Measurements from ENCODE around the gene CERS1. TPM values are rescaled to one million over a fixed set of nuclear protein-coding genes. Genes with fewer than 3 reads are reported as not detected.

The CERS1 gene
- total RNA-seq, 1 experiment from 2014 or later: 0.96 TPM

GRCh38 chr19:18865106-18865972 is 30.6 kb downstream of the CERS1 start:
- Histone ChIP-seq H3K9me2 (ENCODE audit: insufficient read depth) (no peaks in the 10 kb centered on the region), H3K9ac (ENCODE audit: low read length) (no peak overlapping the region), H2AFZ (ENCODE audit: low read depth, low read length, poor library complexity, severe bottlenecking) (no peak overlapping the region), H3K79me2 (ENCODE audit: insufficient read depth, low read length) (peaks cover 9% of the 10 kb centered on the region; the same call in 1 of the 2 replicates), H3K36me3 (ENCODE audit: control insufficient read depth in 1 of 2, insufficient read depth in 2 of 2, low read length in 2 of 2) (peaks cover 38 to 63% of the 10 kb centered on the region in 2 experiments), H3K4me2 (ENCODE audit: low read length) (no peak overlapping the region), H3K27me3 (ENCODE audit: insufficient read depth, low read length) (no peaks in the 10 kb centered on the region), H4K20me1 (ENCODE audit: insufficient read depth) (no peaks in the 10 kb centered on the region), H3K4me3 (replicated peaks in 1 of 2; ENCODE audit: low read depth in 1 of 2, low read length in 2 of 2) (no peak overlapping the region), H3K27ac (ENCODE audit: low read depth, low read length) (no peak overlapping the region; the same call in 1 of the 2 replicates), H3K4me1 (ENCODE audit: control insufficient read depth in 1 of 2, insufficient read depth in 2 of 2, low read length in 2 of 2) (peaks cover 0 to 2% of the 10 kb centered on the region in 2 experiments; a peak in 1 of 4 replicates), H3K9me3 (ENCODE audit: control insufficient read depth in 1 of 2, insufficient read depth in 1 of 2, low read depth in 1 of 2, low read length in 2 of 2) (no peaks in the 10 kb centered on the region)
- ChIA-PET POLR2A (no interaction called here), RAD21 (ENCODE audit: low non-redundant PET in 1 of 2, low total read pairs in 2 of 2, uncharacterized antibody in 2 of 2, unreplicated experiment in 2 of 2) (no interaction called here), CTCF (interaction anchor here (0.8 to 1.7 kb wide), 3 partner anchors 9 to 121 kb away, joined by 3 to 12 read pairs (median 4); no protein-coding TSS in a partner anchor)
- no TSS peak for BruUV-seq (replicated peaks)
- no peak for ATAC-seq
- TF ChIP-seq CTCF (IDR thresholded peaks at IDR 0.05 in 2 of 3, conservative IDR thresholded peaks at IDR 0.05 in 1 of 3; ENCODE audit: borderline replicate concordance in 1 of 3, insufficient read depth in 1 of 3, low read depth in 2 of 3, low read length in 2 of 3) (no peak), ATF3 (IDR thresholded peaks at IDR 0.05) (no peak), MAX (IDR thresholded peaks at IDR 0.05) (no peak), REST (IDR thresholded peaks at IDR 0.05; ENCODE audit: low read depth) (no peak), JUND (IDR thresholded peaks at IDR 0.05) (no peak), TCF7L2 (IDR thresholded peaks at IDR 0.05; ENCODE audit: borderline replicate concordance, extremely low read depth, insufficient read depth, insufficient read length) (no peak), EZH2 (IDR thresholded peaks at IDR 0.05) (no peak), CBX3 (IDR thresholded peaks at IDR 0.05; ENCODE audit: low read depth) (no peak)
- DNase-seq (ENCODE audit: low read depth, low spot score): no peak
- intact Hi-C loops (cut with micrococcal nuclease): no loop called here

All from HCT116 (cell line).